WTC11 (cell line): ENCODE results near the gene APBA1. TPM values are rescaled to one million over a fixed set of nuclear protein-coding genes. Genes with fewer than 3 reads are reported as not detected.

Experiments
- ATAC-seq: fragments of 200-7000 bp; cut with Tn5 transposase; 2 replicates; pipeline ENCODE4 v1.10.0; 2021; ENCODE audit warnings: mild to moderate bottlenecking, moderate library complexity
- CTCF ChIA-PET: fragments of 300-600 bp; sonication (Branson Sonifier 250); formaldehyde crosslinking; loops from one replicate; lab custom pipeline; 2021; ENCODE audit warnings: antibody characterized with exemption; lab: Charles Lee
- POLR2A ChIA-PET: fragments of 350-600 bp; sonication (Branson Sonifier 250); formaldehyde crosslinking; loops from one replicate; lab custom pipeline; 2021; ENCODE audit warnings: antibody characterized with exemption; lab: Charles Lee
- DNase-seq: peaks from one replicate; pipeline ENCODE4 v3.0.0; 2021; ENCODE audit warnings: low spot score
- H3K27ac Mint-ChIP-seq: 2 replicates; pipeline ENCODE4 v1.8.0; 2021; ENCODE audit warnings: mixed read lengths
- H3K27me3 Mint-ChIP-seq: 2 replicates; pipeline ENCODE4 v1.8.0; 2021; ENCODE audit warnings: low read depth, mild to moderate bottlenecking, moderate library complexity, mixed read lengths
- H3K36me3 Mint-ChIP-seq: 2 replicates; pipeline ENCODE4 v1.8.0; 2021; ENCODE audit warnings: mixed read lengths
- H3K4me1 Mint-ChIP-seq: 2 replicates; pipeline ENCODE4 v1.8.0; 2022; ENCODE audit warnings: mixed read lengths
- H3K4me3 Mint-ChIP-seq: 2 replicates; pipeline ENCODE4 v1.8.0; 2021; ENCODE audit warnings: mild to moderate bottlenecking, moderate library complexity, mixed read lengths
- H3K9me3 Mint-ChIP-seq: 2 replicates; pipeline ENCODE4 v1.8.0; 2021; ENCODE audit warnings: mixed read lengths
- ATF1 ChIP-seq: sonication (generic); formaldehyde crosslinking; IDR thresholded peaks from 2 replicates; pipeline ENCODE4 v1.8.1; 2023; ENCODE audit warnings: mild to moderate bottlenecking, moderate library complexity, missing genetic modification reagents
- E2F1 ChIP-seq: sonication (generic); formaldehyde crosslinking; IDR thresholded peaks from 2 replicates; pipeline ENCODE4 v1.8.0; 2022; ENCODE audit warnings: mild to moderate bottlenecking, missing genetic modification reagents
- ELF4 ChIP-seq: sonication (generic); formaldehyde crosslinking; IDR thresholded peaks from 2 replicates; pipeline ENCODE4 v1.8.1; 2022; ENCODE audit warnings: low read depth, mild to moderate bottlenecking, moderate library complexity, missing genetic modification reagents
- FOXJ3 ChIP-seq: sonication (generic); formaldehyde crosslinking; IDR thresholded peaks from 2 replicates; pipeline ENCODE4 v1.9.0; 2021; ENCODE audit warnings: missing genetic modification reagents, mild to moderate bottlenecking, borderline replicate concordance
- FOXK1 ChIP-seq: sonication (generic); formaldehyde crosslinking; IDR thresholded peaks from 2 replicates; pipeline ENCODE4 v1.8.0; 2022; ENCODE audit warnings: mild to moderate bottlenecking, moderate library complexity, missing genetic modification reagents
- MAX ChIP-seq: sonication (generic); formaldehyde crosslinking; IDR thresholded peaks from 2 replicates; pipeline ENCODE4 v1.8.0; 2022; ENCODE audit warnings: mild to moderate bottlenecking, missing genetic modification reagents
- MXD4 ChIP-seq: fragments of 250-450 bp; sonication (Bioruptor Pico); IDR thresholded peaks from 2 replicates; pipeline ENCODE4 v1.8.0; 2021; ENCODE audit warnings: mild to moderate bottlenecking, moderate library complexity, borderline replicate concordance
- NFATC4 ChIP-seq: fragments of 250-450 bp; sonication (Bioruptor Pico); IDR thresholded peaks from 2 replicates; pipeline ENCODE4 v1.9.0; 2021; ENCODE audit warnings: mild to moderate bottlenecking
- NR1H2 ChIP-seq: sonication (generic); formaldehyde crosslinking; IDR thresholded peaks from 2 replicates; pipeline ENCODE4 v1.9.0; 2021; ENCODE audit warnings: mild to moderate bottlenecking, moderate library complexity, missing genetic modification reagents
- NR2C2 ChIP-seq: sonication (generic); formaldehyde crosslinking; IDR thresholded peaks from 2 replicates; pipeline ENCODE4 v1.8.0; 2022; ENCODE audit warnings: mild to moderate bottlenecking, missing genetic modification reagents
- NR3C1 ChIP-seq: sonication (generic); formaldehyde crosslinking; conservative IDR thresholded peaks from 2 replicates; pipeline ENCODE4 v1.8.1; 2023; ENCODE audit warnings: low read depth, mild to moderate bottlenecking, missing genetic modification reagents
- OVOL2 ChIP-seq: fragments of 250-450 bp; sonication (Bioruptor Pico); IDR thresholded peaks from 2 replicates; pipeline ENCODE4 v1.9.0; 2021; ENCODE audit warnings: mild to moderate bottlenecking, borderline replicate concordance
- PRDM15 ChIP-seq: sonication (generic); formaldehyde crosslinking; IDR thresholded peaks from 2 replicates; pipeline ENCODE4 v1.8.0; 2022; ENCODE audit warnings: missing genetic modification reagents
- RELA ChIP-seq: sonication (generic); formaldehyde crosslinking; IDR thresholded peaks from 2 replicates; pipeline ENCODE4 v1.8.1; 2022; ENCODE audit warnings: missing genetic modification reagents, mild to moderate bottlenecking, borderline replicate concordance
- SMAD4 ChIP-seq: sonication (generic); formaldehyde crosslinking; IDR thresholded peaks from 2 replicates; pipeline ENCODE4 v1.8.0; 2022; ENCODE audit warnings: mild to moderate bottlenecking, missing genetic modification reagents
- TEAD1 ChIP-seq: sonication (generic); formaldehyde crosslinking; IDR thresholded peaks from 2 replicates; pipeline ENCODE4 v1.8.0; 2022; ENCODE audit warnings: mild to moderate bottlenecking, missing genetic modification reagents
- ZNF512 ChIP-seq: sonication (generic); formaldehyde crosslinking; IDR thresholded peaks from 2 replicates; pipeline ENCODE4 v1.8.1; 2022; ENCODE audit warnings: missing genetic modification reagents, borderline replicate concordance
- ZNF671 ChIP-seq: fragments of 250-450 bp; sonication (Bioruptor Pico); IDR thresholded peaks from 2 replicates; pipeline ENCODE4 v1.8.0; 2021; ENCODE audit warnings: mild to moderate bottlenecking
- total RNA-seq: library from RNA; stranded (reverse); gene quantifications from 3 replicates; pipeline ENCODE4 v1.2.3, GENCODE V29; 2021
- TF ChIP-seq, protein P1 (sequence below): fragments of 200-600 bp; IDR thresholded peaks from 2 replicates; pipeline ENCODE4 v1.8.0; 2022; ENCODE audit warnings: antibody characterized with exemption
- TF ChIP-seq, protein P2 (sequence below): sonication (generic); formaldehyde crosslinking; IDR thresholded peaks from 2 replicates; pipeline ENCODE4 v1.8.1; 2023; ENCODE audit warnings: mild to moderate bottlenecking, missing genetic modification reagents

The APBA1 gene
- total RNA-seq, 1 experiment from 2014 or later, result 0.94 TPM

GRCh38 chr9:69392826-69393225 is 279.3 kb downstream of the APBA1 start (continued):
- TF ChIP-seq E2F1 (CRISPR knock-in tag) (no peak), MAX (CRISPR knock-in tag) (no peak), NR3C1 (no peak), PRDM15 (CRISPR knock-in tag) (no peak), ZNF512 (CRISPR knock-in tag) (no peak)
- TF ChIP-seq, all 79 proteins: peak for 0

GRCh38 chr9:69391946-69392345 is 280.2 kb downstream of the APBA1 start:
- no peaks in the 10 kb centered on the region; the same call in 1 of the 2 replicates for H3K9me3 Mint-ChIP-seq
- H3K27me3 Mint-ChIP-seq, result no peaks in the 10 kb centered on the region
- ChIA-PET CTCF (interaction anchor here (2.0 kb wide), 1 partner anchor 168 kb away, joined by 7 read pairs; no protein-coding TSS in a partner anchor), POLR2A (no interaction called here)
- H3K4me3 Mint-ChIP-seq, result no peak overlapping the region
- H3K36me3 Mint-ChIP-seq, result peaks cover 41% of the 10 kb centered on the region
- H3K4me1 Mint-ChIP-seq, result 0 out of 2 replicates have a peak, but pooled peaks cover 5% of the 10 kb centered on the region
- DNase-seq, result no peak
- no peak for TF ChIP-seq FOXK1
- TF ChIP-seq RELA (CRISPR knock-in tag), result no peak
- TF ChIP-seq ZNF671 (CRISPR knock-in tag), result no peak
- TF ChIP-seq, protein P1, sequence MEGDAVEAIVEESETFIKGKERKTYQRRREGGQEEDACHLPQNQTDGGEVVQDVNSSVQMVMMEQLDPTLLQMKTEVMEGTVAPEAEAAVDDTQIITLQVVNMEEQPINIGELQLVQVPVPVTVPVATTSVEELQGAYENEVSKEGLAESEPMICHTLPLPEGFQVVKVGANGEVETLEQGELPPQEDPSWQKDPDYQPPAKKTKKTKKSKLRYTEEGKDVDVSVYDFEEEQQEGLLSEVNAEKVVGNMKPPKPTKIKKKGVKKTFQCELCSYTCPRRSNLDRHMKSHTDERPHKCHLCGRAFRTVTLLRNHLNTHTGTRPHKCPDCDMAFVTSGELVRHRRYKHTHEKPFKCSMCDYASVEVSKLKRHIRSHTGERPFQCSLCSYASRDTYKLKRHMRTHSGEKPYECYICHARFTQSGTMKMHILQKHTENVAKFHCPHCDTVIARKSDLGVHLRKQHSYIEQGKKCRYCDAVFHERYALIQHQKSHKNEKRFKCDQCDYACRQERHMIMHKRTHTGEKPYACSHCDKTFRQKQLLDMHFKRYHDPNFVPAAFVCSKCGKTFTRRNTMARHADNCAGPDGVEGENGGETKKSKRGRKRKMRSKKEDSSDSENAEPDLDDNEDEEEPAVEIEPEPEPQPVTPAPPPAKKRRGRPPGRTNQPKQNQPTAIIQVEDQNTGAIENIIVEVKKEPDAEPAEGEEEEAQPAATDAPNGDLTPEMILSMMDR, result no peak
- TF ChIP-seq SMAD4 (CRISPR knock-in tag), result no peak
- TF ChIP-seq NR2C2, result no peak
- TF ChIP-seq OVOL2 (CRISPR knock-in tag), result no peak
- no peak for TF ChIP-seq MXD4 (CRISPR knock-in tag)
- TF ChIP-seq, all 79 proteins: peak for 0
- ATAC-seq, result no peak
- H3K27ac Mint-ChIP-seq, result no peak overlapping the region

- Mint-ChIP-seq H3K27ac (no peak overlapping the region), H3K9me3 (no peaks in the 10 kb centered on the region; the same call in 1 of the 2 replicates), H3K36me3 (peaks cover 46% of the 10 kb centered on the region), H3K27me3 (no peaks in the 10 kb centered on the region), H3K4me3 (no peak overlapping the region), H3K4me1 (0 out of 2 replicates have a peak, but pooled peaks cover 5% of the 10 kb centered on the region)
- no peak for TF ChIP-seq NFATC4 (CRISPR knock-in tag)
- TF ChIP-seq NR1H2, result no peak
- TF ChIP-seq ELF4 (CRISPR knock-in tag), result no peak
- TF ChIP-seq, protein P2, sequence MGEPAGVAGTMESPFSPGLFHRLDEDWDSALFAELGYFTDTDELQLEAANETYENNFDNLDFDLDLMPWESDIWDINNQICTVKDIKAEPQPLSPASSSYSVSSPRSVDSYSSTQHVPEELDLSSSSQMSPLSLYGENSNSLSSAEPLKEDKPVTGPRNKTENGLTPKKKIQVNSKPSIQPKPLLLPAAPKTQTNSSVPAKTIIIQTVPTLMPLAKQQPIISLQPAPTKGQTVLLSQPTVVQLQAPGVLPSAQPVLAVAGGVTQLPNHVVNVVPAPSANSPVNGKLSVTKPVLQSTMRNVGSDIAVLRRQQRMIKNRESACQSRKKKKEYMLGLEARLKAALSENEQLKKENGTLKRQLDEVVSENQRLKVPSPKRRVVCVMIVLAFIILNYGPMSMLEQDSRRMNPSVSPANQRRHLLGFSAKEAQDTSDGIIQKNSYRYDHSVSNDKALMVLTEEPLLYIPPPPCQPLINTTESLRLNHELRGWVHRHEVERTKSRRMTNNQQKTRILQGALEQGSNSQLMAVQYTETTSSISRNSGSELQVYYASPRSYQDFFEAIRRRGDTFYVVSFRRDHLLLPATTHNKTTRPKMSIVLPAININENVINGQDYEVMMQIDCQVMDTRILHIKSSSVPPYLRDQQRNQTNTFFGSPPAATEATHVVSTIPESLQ (CRISPR knock-in tag), result no peak
- no peak for TF ChIP-seq TEAD1 (CRISPR knock-in tag)
- TF ChIP-seq ATF1 (CRISPR knock-in tag), result no peak
- TF ChIP-seq FOXJ3 (CRISPR knock-in tag), result no peak
- CTCF ChIA-PET, result interaction anchor here (2.0 kb wide), 1 partner anchor 168 kb away, joined by 7 read pairs; no protein-coding TSS in a partner anchor
- POLR2A ChIA-PET, result no interaction called here
- ATAC-seq (no peak), DNase-seq (no peak)
Observed at GRCh38 chr9:69391487-69391886, 280.7 kb downstream of the APBA1 start.
